ENCODE data around the gene PELI2.

PELI2 gene

GRCh38 chr14:56221382-56222128, 103.3 kb downstream of the PELI2 start:
- H3K27me3 ChIP-seq = no peaks in the 10 kb centered on the region
- DNase-seq = no peak
- H3K4me3 ChIP-seq (ENCODE audit: low read depth, low read length) = no peak overlapping the region
- H3K36me3 ChIP-seq = no peaks in the 10 kb centered on the region
- peaks cover 16% of the 10 kb centered on the region for H3K4me1 ChIP-seq
- no peak for TF ChIP-seq CTCF (IDR thresholded peaks at IDR 0.05; ENCODE audit: low read depth, low read length)
- no peaks in the 10 kb centered on the region for H3K9me3 ChIP-seq

- no peak for DNase-seq
- Histone ChIP-seq H3K4me1 (peaks cover 7% of the 10 kb centered on the region; the same call in 1 of the 2 replicates), H3K4me3 (ENCODE audit: low read depth, low read length) (no peak overlapping the region), H3K36me3 (no peaks in the 10 kb centered on the region), H3K27me3 (no peaks in the 10 kb centered on the region), H3K9me3 (no peaks in the 10 kb centered on the region)
- TF ChIP-seq CTCF (IDR thresholded peaks at IDR 0.05; ENCODE audit: low read depth, low read length) = peak; percentile 14; the same call in 1 of the 2 replicates
Observed at GRCh38 chr14:56224229-56224628, 106.0 kb downstream of the PELI2 start.

- H3K4me1 ChIP-seq = peaks cover 2% of the 10 kb centered on the region; the same call in 1 of the 2 replicates
- no peak overlapping the region for H3K4me3 ChIP-seq (ENCODE audit: low read depth, low read length)
- no peak for DNase-seq
- no peak for TF ChIP-seq CTCF (IDR thresholded peaks at IDR 0.05; ENCODE audit: low read depth, low read length)
- no peaks in the 10 kb centered on the region for H3K36me3 ChIP-seq
- H3K9me3 ChIP-seq = no peaks in the 10 kb centered on the region
- no peaks in the 10 kb centered on the region for H3K27me3 ChIP-seq
Observed at GRCh38 chr14:56224691-56225681, 106.8 kb downstream of the PELI2 start.

- no peaks in the 10 kb centered on the region for H3K9me3 ChIP-seq
- no peak for TF ChIP-seq CTCF (IDR thresholded peaks at IDR 0.05; ENCODE audit: low read depth, low read length)
Observed at GRCh38 chr14:56235388-56235787, 117.2 kb downstream of the PELI2 start.

GRCh38 chr14:56237398-56237797, 119.2 kb downstream of the PELI2 start:
- Histone ChIP-seq H3K4me1 (no peaks in the 10 kb centered on the region), H3K27me3 (no peaks in the 10 kb centered on the region), H3K9me3 (no peaks in the 10 kb centered on the region), H3K36me3 (no peaks in the 10 kb centered on the region), H3K4me3 (ENCODE audit: low read depth, low read length) (no peak overlapping the region)
- DNase-seq = no peak
- TF ChIP-seq CTCF (IDR thresholded peaks at IDR 0.05; ENCODE audit: low read depth, low read length) = no peak

More at GRCh38 chr14:56235388-56235787, 117.2 kb downstream of the PELI2 start:
- DNase-seq = no peak
- H3K27me3 ChIP-seq = no peaks in the 10 kb centered on the region
- no peaks in the 10 kb centered on the region for H3K36me3 ChIP-seq
- H3K4me3 ChIP-seq (ENCODE audit: low read depth, low read length) = no peak overlapping the region
- H3K4me1 ChIP-seq = no peaks in the 10 kb centered on the region

Measured in BE2C (cell line).